ENCODE data around the gene CARMIL1. TPM values are rescaled to one million over a fixed set of nuclear protein-coding genes. Genes with fewer than 3 reads are reported as not detected.
A peak's percentile ranks its signal among the peaks of the same experiment; 100 is the strongest.

CARMIL1 gene
- total and polyA plus RNA-seq, 2 of the 8 experiments (the other 6 are each of a cell fraction or from before 2014, with no cell fraction given), result 20.3 to 40.4 TPM

- TF ChIP-seq, protein P1, sequence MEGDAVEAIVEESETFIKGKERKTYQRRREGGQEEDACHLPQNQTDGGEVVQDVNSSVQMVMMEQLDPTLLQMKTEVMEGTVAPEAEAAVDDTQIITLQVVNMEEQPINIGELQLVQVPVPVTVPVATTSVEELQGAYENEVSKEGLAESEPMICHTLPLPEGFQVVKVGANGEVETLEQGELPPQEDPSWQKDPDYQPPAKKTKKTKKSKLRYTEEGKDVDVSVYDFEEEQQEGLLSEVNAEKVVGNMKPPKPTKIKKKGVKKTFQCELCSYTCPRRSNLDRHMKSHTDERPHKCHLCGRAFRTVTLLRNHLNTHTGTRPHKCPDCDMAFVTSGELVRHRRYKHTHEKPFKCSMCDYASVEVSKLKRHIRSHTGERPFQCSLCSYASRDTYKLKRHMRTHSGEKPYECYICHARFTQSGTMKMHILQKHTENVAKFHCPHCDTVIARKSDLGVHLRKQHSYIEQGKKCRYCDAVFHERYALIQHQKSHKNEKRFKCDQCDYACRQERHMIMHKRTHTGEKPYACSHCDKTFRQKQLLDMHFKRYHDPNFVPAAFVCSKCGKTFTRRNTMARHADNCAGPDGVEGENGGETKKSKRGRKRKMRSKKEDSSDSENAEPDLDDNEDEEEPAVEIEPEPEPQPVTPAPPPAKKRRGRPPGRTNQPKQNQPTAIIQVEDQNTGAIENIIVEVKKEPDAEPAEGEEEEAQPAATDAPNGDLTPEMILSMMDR (IDR thresholded peaks at IDR 0.05; ENCODE audit: control extremely low read depth in 1 of 3, insufficient read depth in 1 of 3, low read depth in 1 of 3, low read length in 3 of 3), result peak in 2 of 3 experiments; percentile 16 to 26; a peak in 2 of 4 replicates
- TF ChIP-seq BACH1 (IDR thresholded peaks at IDR 0.05; ENCODE audit: low read length), result no peak
- TF ChIP-seq NANOG (IDR thresholded peaks at IDR 0.05; ENCODE audit: insufficient read depth, low read depth, low read length, poor library complexity, severe bottlenecking), result peak; percentile 58
- TF ChIP-seq TEAD4 (IDR thresholded peaks at IDR 0.05; ENCODE audit: low read depth, low read length), result peak; percentile 43; the same call in 1 of the 2 replicates
- peak; percentile 40; the same call in 1 of the 2 replicates for TF ChIP-seq SP1 (IDR thresholded peaks at IDR 0.05; ENCODE audit: low read depth, low read length)
- TF ChIP-seq YY1 (IDR thresholded peaks at IDR 0.05; ENCODE audit: low read depth, low read length), result no peak
- no peak for TF ChIP-seq RFX5 (IDR thresholded peaks at IDR 0.05; ENCODE audit: borderline replicate concordance, low read depth, low read length)
- peak; percentile 48 to 60 for TF ChIP-seq RAD21 (IDR thresholded peaks at IDR 0.05 in 1 of 2, conservative IDR thresholded peaks at IDR 0.05 in 1 of 2; ENCODE audit: low read depth in 2 of 2, low read length in 2 of 2)
- TF ChIP-seq POU5F1 (IDR thresholded peaks at IDR 0.05; ENCODE audit: low read depth, low read length), result peak; percentile 73; the same call in 1 of the 2 replicates
- no peak for TF ChIP-seq TCF12 (IDR thresholded peaks at IDR 0.05; ENCODE audit: low read depth, low read length)
- TF ChIP-seq TBP (IDR thresholded peaks at IDR 0.05; ENCODE audit: low read depth, low read length), result peak; percentile 34; the same call in 1 of the 2 replicates
These were observed 62.9 kb downstream of the CARMIL1 start (continued) for GRCh38 chr6:25341923-25342619.

Data from H1 (cell line).